Glutamatergic neuron (in vitro differentiated cells): ENCODE data around the gene PSMD1. TPM values are rescaled to one million over a fixed set of nuclear protein-coding genes. Genes with fewer than 3 reads are reported as not detected.

Source experiments
- DNase-seq: peaks from one replicate; pipeline ENCODE4 v3.0.0; 2022
- H3K27ac Mint-ChIP-seq: one replicate; pipeline ENCODE4 v1.8.0; 2020; ENCODE audit warnings: mild to moderate bottlenecking, mixed read lengths, inconsistent platforms; ENCODE audit not compliant: unreplicated experiment
- H3K27me3 Mint-ChIP-seq: one replicate; pipeline ENCODE4 v1.8.0; 2020; ENCODE audit warnings: mild to moderate bottlenecking, moderate library complexity, mixed read lengths, inconsistent platforms; ENCODE audit not compliant: unreplicated experiment
- H3K36me3 Mint-ChIP-seq: one replicate; pipeline ENCODE4 v1.8.0; 2020; ENCODE audit warnings: mild to moderate bottlenecking, mixed read lengths, inconsistent platforms; ENCODE audit not compliant: unreplicated experiment
- H3K4me1 Mint-ChIP-seq: one replicate; pipeline ENCODE4 v1.8.0; 2020; ENCODE audit warnings: mild to moderate bottlenecking, low read depth, mixed read lengths, inconsistent platforms; ENCODE audit not compliant: unreplicated experiment
- H3K4me3 Mint-ChIP-seq: one replicate; pipeline ENCODE4 v1.8.0; 2020; ENCODE audit warnings: mild to moderate bottlenecking, mixed read lengths, inconsistent platforms; ENCODE audit not compliant: unreplicated experiment
- H3K9me3 Mint-ChIP-seq: one replicate; pipeline ENCODE4 v1.8.0; 2020; ENCODE audit warnings: mild to moderate bottlenecking, moderate library complexity, mixed read lengths, inconsistent platforms; ENCODE audit not compliant: unreplicated experiment
- total RNA-seq: library from RNA; stranded (reverse); fragmentation: NEBNext Ultra II Directional; extraction: Animal tissue kit (Norgen Biotek cat#: 25700); gene quantifications from one replicate; pipeline ENCODE4 v1.2.1, GENCODE V29; 2021; ENCODE audit not compliant: unreplicated experiment
- TF ChIP-seq, protein P1 (sequence below): fragments of 200-600 bp; sonication (generic); IDR thresholded peaks from one replicate; pipeline ENCODE4 v1.5.0; 2021; ENCODE audit not compliant: partially characterized antibody, unreplicated experiment

Gene PSMD1
- total RNA-seq, 1 donor from 2014 or later = 126 TPM

GRCh38 chr2:231028889-231029288 is 27.8 kb upstream of the PSMD1 start:
- H3K9me3 Mint-ChIP-seq = no peaks in the 10 kb centered on the region

DNA sequence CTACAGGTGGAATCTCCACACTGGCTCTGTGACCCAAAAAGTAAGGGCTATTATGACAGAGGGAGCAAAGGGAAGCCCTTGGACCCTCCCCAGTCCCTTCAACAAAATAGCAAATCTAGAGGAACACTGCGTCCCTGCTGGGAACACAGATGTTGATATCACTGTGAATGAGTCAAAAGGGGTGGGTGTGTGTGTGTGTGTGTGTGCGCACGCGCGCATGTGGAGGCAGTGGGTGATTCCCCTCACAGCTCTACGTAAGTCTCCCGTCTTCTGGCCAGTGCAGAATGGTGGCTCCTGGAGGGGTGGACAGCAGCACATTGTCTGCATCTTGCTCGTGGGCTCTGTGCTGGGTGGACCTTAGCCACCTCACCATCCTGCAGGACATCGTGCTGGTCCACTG is 27.1 kb upstream of the PSMD1 start:
- no peaks in the 10 kb centered on the region for H3K36me3 Mint-ChIP-seq
- TF ChIP-seq, protein P1, sequence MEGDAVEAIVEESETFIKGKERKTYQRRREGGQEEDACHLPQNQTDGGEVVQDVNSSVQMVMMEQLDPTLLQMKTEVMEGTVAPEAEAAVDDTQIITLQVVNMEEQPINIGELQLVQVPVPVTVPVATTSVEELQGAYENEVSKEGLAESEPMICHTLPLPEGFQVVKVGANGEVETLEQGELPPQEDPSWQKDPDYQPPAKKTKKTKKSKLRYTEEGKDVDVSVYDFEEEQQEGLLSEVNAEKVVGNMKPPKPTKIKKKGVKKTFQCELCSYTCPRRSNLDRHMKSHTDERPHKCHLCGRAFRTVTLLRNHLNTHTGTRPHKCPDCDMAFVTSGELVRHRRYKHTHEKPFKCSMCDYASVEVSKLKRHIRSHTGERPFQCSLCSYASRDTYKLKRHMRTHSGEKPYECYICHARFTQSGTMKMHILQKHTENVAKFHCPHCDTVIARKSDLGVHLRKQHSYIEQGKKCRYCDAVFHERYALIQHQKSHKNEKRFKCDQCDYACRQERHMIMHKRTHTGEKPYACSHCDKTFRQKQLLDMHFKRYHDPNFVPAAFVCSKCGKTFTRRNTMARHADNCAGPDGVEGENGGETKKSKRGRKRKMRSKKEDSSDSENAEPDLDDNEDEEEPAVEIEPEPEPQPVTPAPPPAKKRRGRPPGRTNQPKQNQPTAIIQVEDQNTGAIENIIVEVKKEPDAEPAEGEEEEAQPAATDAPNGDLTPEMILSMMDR = no peak
- H3K27ac Mint-ChIP-seq = no peak overlapping the region
- no peaks in the 10 kb centered on the region for H3K4me1 Mint-ChIP-seq
- H3K9me3 Mint-ChIP-seq = no peaks in the 10 kb centered on the region
- no peak overlapping the region for H3K4me3 Mint-ChIP-seq
- no peaks in the 10 kb centered on the region for H3K27me3 Mint-ChIP-seq
- no peak for DNase-seq

More at GRCh38 chr2:231028889-231029288, 27.8 kb upstream of the PSMD1 start:
- H3K4me3 Mint-ChIP-seq = no peak overlapping the region
- no peaks in the 10 kb centered on the region for H3K4me1 Mint-ChIP-seq
- H3K36me3 Mint-ChIP-seq = no peaks in the 10 kb centered on the region
- no peaks in the 10 kb centered on the region for H3K27me3 Mint-ChIP-seq
- H3K27ac Mint-ChIP-seq = no peak overlapping the region
- TF ChIP-seq, protein P1 = no peak
- DNase-seq = no peak

DNA sequence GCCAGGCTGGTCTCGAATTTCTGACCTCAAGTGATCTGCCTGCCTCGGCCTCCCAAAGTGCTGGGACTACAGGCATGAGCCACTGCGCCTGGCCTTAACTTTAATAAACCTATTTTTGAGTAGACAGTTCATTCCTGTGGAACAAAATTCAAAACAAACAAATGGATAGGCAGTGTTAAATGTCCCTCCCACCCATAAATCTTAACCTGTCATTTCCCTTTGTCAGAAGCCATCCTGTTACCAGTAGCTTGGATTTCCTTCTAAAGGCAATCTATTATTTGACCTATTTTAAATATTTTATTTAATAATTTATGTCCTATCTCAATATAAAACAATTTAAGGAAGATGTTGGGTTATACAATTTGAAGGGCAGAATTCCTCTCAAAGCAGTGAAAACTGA is 25.9 kb upstream of the PSMD1 start:
- Mint-ChIP-seq H3K27ac (no peak overlapping the region), H3K4me1 (no peaks in the 10 kb centered on the region)

GRCh38 chr2:231032575-231033140 is 24.0 kb upstream of the PSMD1 start:
- Mint-ChIP-seq H3K27me3 (peaks cover 6% of the 10 kb centered on the region), H3K4me3 (no peak overlapping the region), H3K27ac (no peak overlapping the region), H3K36me3 (no peaks in the 10 kb centered on the region), H3K4me1 (no peaks in the 10 kb centered on the region), H3K9me3 (no peaks in the 10 kb centered on the region)
- no peak for DNase-seq
- TF ChIP-seq, protein P1 = no peak

More for the DNA sequence above, 25.9 kb upstream of the PSMD1 start:
- Mint-ChIP-seq H3K36me3 (no peaks in the 10 kb centered on the region), H3K27me3 (no peaks in the 10 kb centered on the region), H3K9me3 (no peaks in the 10 kb centered on the region), H3K4me3 (no peak overlapping the region)
- DNase-seq = no peak
- TF ChIP-seq, protein P1 = no peak

GRCh38 chr2:231033147-231034132 is 23.2 kb upstream of the PSMD1 start:
- H3K27ac Mint-ChIP-seq = no peak overlapping the region
- TF ChIP-seq, protein P1 = no peak
- peaks cover 7% of the 10 kb centered on the region for H3K27me3 Mint-ChIP-seq
- no peaks in the 10 kb centered on the region for H3K4me1 Mint-ChIP-seq
- no peak overlapping the region for H3K4me3 Mint-ChIP-seq
- H3K9me3 Mint-ChIP-seq = no peaks in the 10 kb centered on the region
- no peaks in the 10 kb centered on the region for H3K36me3 Mint-ChIP-seq
- DNase-seq = no peak
